DOHH2 (cell line): ENCODE measurements around the gene RPP25.
"Not testable (repeated sequence)": the region's sequence is repeated elsewhere in the genome, so short reads cannot be mapped to it uniquely, and the experiment has no call there.

Experiments
- H3F3A ChIP-seq: fragments of 200-600 bp; sonication (generic), shearing (Covaris generic); 2 replicates; pipeline ENCODE4 v1.6.0; 2016; ENCODE audit warnings: antibody characterized with exemption, mild to moderate bottlenecking; ENCODE audit not compliant: control insufficient read depth, insufficient read depth
- H3K27ac ChIP-seq: fragments of 200-600 bp; sonication (generic); 2 replicates; pipeline ENCODE4 v1.5.1; 2014; ENCODE audit warnings: low read depth, mild to moderate bottlenecking, low read length, moderate library complexity
- H3K27me3 ChIP-seq: fragments of 200-600 bp; sonication (generic); 2 replicates; pipeline ENCODE4 v1.6.1; 2014; ENCODE audit warnings: mild to moderate bottlenecking, low read length, mixed read lengths; ENCODE audit not compliant: control insufficient read depth
- H3K36me3 ChIP-seq: fragments of 200-600 bp; sonication (generic); 2 replicates; pipeline ENCODE4 v1.6.1; 2014; ENCODE audit warnings: mild to moderate bottlenecking, low read length, moderate library complexity, mixed read lengths; ENCODE audit not compliant: control insufficient read depth
- H3K4me1 ChIP-seq: fragments of 200-600 bp; sonication (generic); 2 replicates; pipeline ENCODE4 v1.6.1; 2014; ENCODE audit warnings: mild to moderate bottlenecking, low read length, mixed read lengths; ENCODE audit not compliant: control insufficient read depth
- H3K4me2 ChIP-seq: fragments of 200-600 bp; sonication (generic); 2 replicates; pipeline ENCODE4 v1.6.0; 2014; ENCODE audit warnings: mild to moderate bottlenecking, low read length, moderate library complexity
- H3K4me3 ChIP-seq: fragments of 200-600 bp; sonication (generic); 2 replicates; pipeline ENCODE4 v1.5.1; 2014; ENCODE audit warnings: mild to moderate bottlenecking, low read length, mixed read lengths
- H3K79me2 ChIP-seq: fragments of 200-600 bp; sonication (generic); 2 replicates; pipeline ENCODE4 v1.6.1; 2014; ENCODE audit warnings: mild to moderate bottlenecking, low read length, mixed read lengths; ENCODE audit not compliant: control insufficient read depth
- H3K9me2 ChIP-seq: fragments of 200-600 bp; sonication (generic); replicated peaks from 2 replicates; pipeline ENCODE4 v1.6.1; 2014; ENCODE audit warnings: mild to moderate bottlenecking, low read length, mixed read lengths; ENCODE audit not compliant: control insufficient read depth
- H3K9me3 ChIP-seq: fragments of 200-600 bp; sonication (generic); 2 replicates; pipeline ENCODE4 v1.6.1; 2014; ENCODE audit warnings: antibody characterized with exemption, low read length, mixed read lengths; ENCODE audit not compliant: control insufficient read depth, insufficient read depth
- H4K20me1 ChIP-seq: fragments of 200-600 bp; sonication (generic); 2 replicates; pipeline ENCODE4 v1.6.0; 2014; ENCODE audit warnings: low read depth, mild to moderate bottlenecking, antibody characterized with exemption, low read length, moderate library complexity; ENCODE audit not compliant: control insufficient read depth, insufficient read depth
- CTCF ChIP-seq: fragments of 200-600 bp; sonication (generic); IDR thresholded peaks from one replicate; pipeline ENCODE4 v1.5.1; 2014; ENCODE audit warnings: antibody characterized with exemption, mild to moderate bottlenecking, low read depth, low read length; ENCODE audit not compliant: poor library complexity, severe bottlenecking
- EZH2phosphoT487 ChIP-seq: fragments of 200-600 bp; sonication (generic); IDR thresholded peaks from 2 replicates; pipeline ENCODE4 v1.6.1; 2017; ENCODE audit warnings: borderline replicate concordance, mild to moderate bottlenecking, antibody characterized with exemption, low read length, moderate library complexity, mixed read lengths

RPP25 gene

GRCh38 chr15:74920456-74920855, 36.1 kb downstream of the RPP25 start:
- H3K4me3 ChIP-seq: no peak overlapping the region
- no peak overlapping the region for H3K4me2 ChIP-seq
- H3K27ac ChIP-seq: no peak overlapping the region
- no peaks in the 10 kb centered on the region for H3K9me3 ChIP-seq
- no peak for TF ChIP-seq EZH2phosphoT487
- TF ChIP-seq CTCF: no peak
- no peaks in the 10 kb centered on the region for H3K9me2 ChIP-seq
- H3K36me3 ChIP-seq: peaks cover 78% of the 10 kb centered on the region
- no peaks in the 10 kb centered on the region; the same call in 1 of the 2 replicates for H3F3A ChIP-seq
- H3K27me3 ChIP-seq: no peaks in the 10 kb centered on the region
- peaks cover 9% of the 10 kb centered on the region; the same call in 1 of the 2 replicates for H3K79me2 ChIP-seq
- no peaks in the 10 kb centered on the region for H4K20me1 ChIP-seq
- H3K4me1 ChIP-seq: no peaks in the 10 kb centered on the region

GRCh38 chr15:74917676-74918075, 38.9 kb downstream of the RPP25 start:
- Histone ChIP-seq H3K4me1 (no peaks in the 10 kb centered on the region), H3K79me2 (no peaks in the 10 kb centered on the region), H3F3A (peaks cover 6% of the 10 kb centered on the region), H3K27me3 (no peaks in the 10 kb centered on the region), H3K4me2 (no peak overlapping the region), H3K27ac (no peak overlapping the region), H3K36me3 (peaks cover 73% of the 10 kb centered on the region), H4K20me1 (no peaks in the 10 kb centered on the region), H3K9me2 (no peaks in the 10 kb centered on the region), H3K9me3 (no peaks in the 10 kb centered on the region), H3K4me3 (no peak overlapping the region)
- TF ChIP-seq EZH2phosphoT487: no peak
- TF ChIP-seq CTCF: no peak

- not testable (repeated sequence) for H3K4me3 ChIP-seq, H3K27me3 ChIP-seq, H3K4me1 ChIP-seq, H3K9me3 ChIP-seq, H3K9me2 ChIP-seq, H4K20me1 ChIP-seq, H3K27ac ChIP-seq, H3K79me2 ChIP-seq, H3K4me2 ChIP-seq
- Histone ChIP-seq H3F3A (peaks cover 24% of the 10 kb centered on the region), H3K36me3 (peaks cover 57% of the 10 kb centered on the region)
Observed at GRCh38 chr15:74913799-74914198, 42.8 kb downstream of the RPP25 start.

- Histone ChIP-seq H3K27ac (no peak overlapping the region), H3F3A (peaks cover 26% of the 10 kb centered on the region), H3K9me3 (no peaks in the 10 kb centered on the region), H3K4me2 (no peak overlapping the region), H3K36me3 (peaks cover 50% of the 10 kb centered on the region), H4K20me1 (no peaks in the 10 kb centered on the region), H3K79me2 (no peaks in the 10 kb centered on the region), H3K9me2 (no peaks in the 10 kb centered on the region), H3K4me3 (no peak overlapping the region), H3K27me3 (no peaks in the 10 kb centered on the region), H3K4me1 (no peaks in the 10 kb centered on the region)
- no peak for TF ChIP-seq EZH2phosphoT487
- no peak for TF ChIP-seq CTCF
Observed at GRCh38 chr15:74913041-74913440, 43.5 kb downstream of the RPP25 start.
